Memory B cell (primary cell): ENCODE measurements around the gene SGO1.
"Not testable (repeated sequence)": the region's sequence is repeated elsewhere in the genome, so short reads cannot be mapped to it uniquely, and the experiment has no call there.

Source experiments
- ATAC-seq: fragments of 150-1000 bp; cut with Tn5 transposase; 2 replicates; pipeline ENCODE4 v1.10.0; 2021; ENCODE audit warnings: low read depth, mild to moderate bottlenecking, moderate library complexity
- DNase-seq, 2 donors: peaks; one replicate each; pipeline ENCODE4 v3.0.0; 2022; ENCODE audit warnings: low spot score in 2 of 2
- H3K27ac Mint-ChIP-seq: one replicate; pipeline ENCODE4 v1.8.0; 2022; ENCODE audit warnings: mild to moderate bottlenecking, moderate library complexity, mixed read lengths
- H3K27me3 Mint-ChIP-seq: one replicate; pipeline ENCODE4 v1.8.0; 2022; ENCODE audit warnings: mixed read lengths
- H3K36me3 Mint-ChIP-seq: one replicate; pipeline ENCODE4 v1.8.0; 2022; ENCODE audit warnings: mild to moderate bottlenecking, mixed read lengths
- H3K4me1 Mint-ChIP-seq: one replicate; pipeline ENCODE4 v1.8.0; 2022; ENCODE audit warnings: mixed read lengths
- H3K4me3 Mint-ChIP-seq: one replicate; pipeline ENCODE4 v1.8.0; 2022; ENCODE audit warnings: mild to moderate bottlenecking, moderate library complexity, mixed read lengths
- H3K9me3 Mint-ChIP-seq: one replicate; pipeline ENCODE4 v1.8.0; 2022; ENCODE audit warnings: mixed read lengths

SGO1 gene

DNA sequence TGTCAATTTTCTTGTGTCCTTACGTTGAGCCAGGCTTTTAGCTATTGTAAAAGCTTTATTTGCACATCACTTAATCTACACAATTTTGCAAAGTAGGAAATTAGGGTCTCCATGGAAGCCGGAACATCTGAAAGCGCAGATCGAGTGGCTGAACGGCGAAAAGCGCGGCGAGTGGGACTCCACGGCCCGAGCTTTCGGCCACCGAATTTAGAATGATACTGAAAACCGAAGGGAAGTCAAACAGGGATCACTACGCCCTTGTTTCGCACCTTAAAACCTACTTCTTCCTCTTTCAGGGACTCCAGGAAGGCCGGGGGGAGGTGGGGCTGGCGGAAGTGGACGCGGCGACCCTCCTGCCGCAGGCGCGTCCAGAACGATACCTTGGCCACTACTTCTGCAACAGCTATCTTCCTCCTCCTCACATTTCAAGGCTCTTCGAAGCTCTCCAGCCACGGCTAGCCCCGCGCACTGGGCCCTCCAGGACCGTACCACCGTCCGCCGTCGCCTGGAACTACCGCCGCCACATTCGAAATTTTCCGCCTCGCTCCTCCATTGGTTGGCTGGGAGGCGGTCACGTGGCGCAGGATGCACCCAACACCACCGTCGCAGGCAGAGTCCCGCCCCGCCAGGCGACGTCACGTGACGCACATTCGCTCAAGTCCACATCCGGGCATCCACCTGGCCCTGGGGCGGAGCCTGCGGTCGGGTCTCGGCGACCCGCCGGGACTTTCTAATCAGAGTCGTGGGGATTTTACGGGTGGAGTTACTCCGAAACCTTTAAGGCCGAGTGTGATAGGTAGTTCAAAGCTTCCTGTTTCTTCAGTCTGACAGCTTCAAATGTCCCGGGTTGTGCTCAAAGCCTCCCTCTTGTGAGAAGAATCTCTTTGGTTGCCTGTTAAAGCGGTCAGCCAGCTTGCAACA, at the start of gene SGO1:
SGO1 (minus strand) TSS at position 528 of the 921 bp plus-strand sequence. CDS start 2,179 bp downstream, outside the sequence.
- H3K36me3 Mint-ChIP-seq = no peaks in the 10 kb centered on the region
- peak; percentile 89 for ATAC-seq
- peaks cover 3% of the 10 kb centered on the region for H3K4me1 Mint-ChIP-seq
- no peaks in the 10 kb centered on the region for H3K27me3 Mint-ChIP-seq
- H3K9me3 Mint-ChIP-seq = no peaks in the 10 kb centered on the region
- DNase-seq = peak; percentile 98 to 99
- H3K4me3 Mint-ChIP-seq = no peak within 1 kb of the TSS
- H3K27ac Mint-ChIP-seq = no peak within 1 kb of the TSS

GRCh38 chr3:20235796-20236195, 49.8 kb upstream of the SGO1 start:
- no peak overlapping the region for H3K27ac Mint-ChIP-seq
- ATAC-seq = no peak
- peak overlapping the region; percentile 27 for H3K4me3 Mint-ChIP-seq
- H3K27me3 Mint-ChIP-seq = no peaks in the 10 kb centered on the region
- H3K9me3 Mint-ChIP-seq = no peaks in the 10 kb centered on the region
- no peak for DNase-seq
- no peaks in the 10 kb centered on the region for H3K4me1 Mint-ChIP-seq
- peaks cover 4% of the 10 kb centered on the region for H3K36me3 Mint-ChIP-seq

DNA sequence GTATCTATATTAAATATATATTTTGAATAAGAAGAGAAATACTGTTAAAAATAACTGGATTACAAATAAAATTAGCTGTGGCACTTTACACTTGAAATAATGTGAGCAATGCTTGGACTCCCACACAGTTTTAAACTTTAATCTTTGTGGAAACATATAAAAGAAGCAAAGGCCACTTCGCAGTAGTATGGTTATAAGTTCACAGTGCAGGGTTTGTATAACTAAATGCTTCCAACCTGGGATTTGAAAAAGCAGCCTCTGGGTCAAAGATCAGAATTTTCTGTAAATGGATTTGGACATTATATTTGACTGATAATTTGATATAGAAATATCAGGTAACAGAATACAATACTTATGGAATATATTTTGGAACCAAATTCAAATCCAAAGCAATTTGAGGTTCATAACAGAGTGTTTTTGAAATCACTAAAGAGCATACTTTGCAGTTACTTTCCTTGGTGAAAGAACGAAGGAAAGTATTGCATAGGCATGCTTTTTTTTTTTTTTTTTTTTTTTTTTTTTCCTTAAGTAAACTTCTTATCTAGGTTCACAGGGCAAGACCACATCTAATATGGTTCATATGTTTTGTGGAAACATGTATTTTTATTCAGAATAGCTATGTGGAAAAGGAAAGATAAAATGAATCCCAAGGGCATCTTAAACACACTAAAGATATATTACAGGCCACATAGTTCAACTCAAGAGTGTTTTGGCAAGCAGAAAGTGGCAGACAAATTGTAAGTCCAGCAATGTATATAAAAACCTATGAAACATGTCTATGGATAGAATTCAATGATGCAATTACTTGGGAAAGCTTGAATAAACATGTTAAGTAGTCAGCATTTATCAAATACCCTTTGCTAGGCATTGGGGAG, 47.1 kb upstream of the SGO1 start:
- DNase-seq = no peak
- H3K27ac Mint-ChIP-seq = no peak overlapping the region
- H3K27me3 Mint-ChIP-seq = no peaks in the 10 kb centered on the region
- no peak overlapping the region for H3K4me3 Mint-ChIP-seq
- H3K9me3 Mint-ChIP-seq = no peaks in the 10 kb centered on the region
- ATAC-seq = no peak
- peaks cover 4% of the 10 kb centered on the region for H3K36me3 Mint-ChIP-seq
- H3K4me1 Mint-ChIP-seq = no peaks in the 10 kb centered on the region

GRCh38 chr3:20230954-20231353, 44.9 kb upstream of the SGO1 start:
- Mint-ChIP-seq H3K27ac (no peak overlapping the region), H3K4me1 (no peaks in the 10 kb centered on the region), H3K9me3 (no peaks in the 10 kb centered on the region), H3K36me3 (peaks cover 1% of the 10 kb centered on the region), H3K4me3 (no peak overlapping the region), H3K27me3 (no peaks in the 10 kb centered on the region)
- ATAC-seq = no peak
- DNase-seq = no peak

DNA sequence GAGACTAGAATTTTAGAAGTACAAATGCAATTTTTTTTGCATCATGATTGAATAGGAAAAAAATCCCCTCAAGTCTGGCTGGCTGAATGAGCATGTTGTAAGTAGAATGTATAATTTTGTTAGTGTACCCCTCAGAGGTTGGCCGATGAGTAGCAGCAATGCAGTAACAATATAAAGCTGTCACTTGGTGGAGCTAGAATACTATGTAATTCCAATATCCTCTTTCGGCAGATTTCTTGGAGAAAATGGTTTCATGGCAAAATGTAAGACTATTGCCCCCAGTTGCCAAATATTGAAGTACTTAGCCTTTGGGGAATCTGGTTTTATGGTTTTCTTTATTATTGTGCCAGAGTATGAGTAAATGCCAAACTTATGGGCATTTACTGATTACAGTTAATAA, 39.8 kb upstream of the SGO1 start:
- H3K27me3 Mint-ChIP-seq = no peaks in the 10 kb centered on the region
- H3K4me3 Mint-ChIP-seq = no peak overlapping the region
- ATAC-seq (no peak), DNase-seq (no peak)
- no peaks in the 10 kb centered on the region for H3K9me3 Mint-ChIP-seq
- H3K27ac Mint-ChIP-seq = no peak overlapping the region
- peaks cover 3% of the 10 kb centered on the region for H3K36me3 Mint-ChIP-seq
- no peaks in the 10 kb centered on the region for H3K4me1 Mint-ChIP-seq

DNA sequence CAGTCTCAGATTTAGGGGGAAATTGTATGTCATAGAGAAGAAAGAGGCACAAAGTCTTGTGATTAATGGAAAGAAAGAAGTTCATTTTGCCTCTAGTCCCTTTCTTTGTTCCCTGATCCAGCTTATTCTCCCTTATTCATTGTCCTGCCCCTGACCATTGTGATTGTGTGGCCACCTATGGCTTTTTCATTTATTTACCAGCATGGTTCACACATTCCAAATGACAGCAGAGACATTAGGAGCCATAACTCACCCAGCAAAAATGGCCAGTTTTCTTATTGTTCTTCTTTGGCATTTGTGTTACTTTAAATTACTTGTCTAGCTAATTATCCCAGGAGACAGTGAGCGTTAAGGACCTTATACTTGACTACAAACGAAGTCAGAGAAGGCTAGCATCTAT, 36.3 kb upstream of the SGO1 start:
- H3K36me3 Mint-ChIP-seq = peaks cover 3% of the 10 kb centered on the region
- DNase-seq = no peak
- no peaks in the 10 kb centered on the region for H3K4me1 Mint-ChIP-seq
- H3K4me3 Mint-ChIP-seq = no peak overlapping the region
- no peaks in the 10 kb centered on the region for H3K27me3 Mint-ChIP-seq
- H3K9me3 Mint-ChIP-seq = no peaks in the 10 kb centered on the region
- ATAC-seq = no peak
- no peak overlapping the region for H3K27ac Mint-ChIP-seq

DNA sequence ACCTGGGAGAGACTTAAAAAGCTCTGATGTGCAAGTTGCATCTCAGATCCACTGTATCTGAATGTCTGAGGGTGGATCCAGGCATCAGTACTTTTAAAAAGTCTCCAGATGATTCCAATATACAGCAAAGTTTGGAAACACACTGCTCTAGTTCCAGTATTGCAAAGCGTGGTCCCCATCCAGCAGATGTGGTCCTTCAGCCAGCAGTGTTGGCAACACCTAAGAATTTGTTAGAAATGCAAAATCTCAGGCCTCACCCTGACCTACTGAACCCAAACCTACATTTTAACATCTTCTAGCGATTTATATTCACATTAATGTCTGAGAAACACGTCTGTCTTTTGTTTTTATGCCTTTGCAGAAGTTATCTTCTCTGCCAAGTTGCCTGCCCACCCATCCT, 32.2 kb upstream of the SGO1 start:
- H3K4me1 Mint-ChIP-seq = peaks cover 3% of the 10 kb centered on the region
- H3K27ac Mint-ChIP-seq = no peak overlapping the region
- H3K9me3 Mint-ChIP-seq = no peaks in the 10 kb centered on the region
- peaks cover 7% of the 10 kb centered on the region for H3K36me3 Mint-ChIP-seq
- DNase-seq = no peak
- no peak for ATAC-seq
- no peaks in the 10 kb centered on the region for H3K27me3 Mint-ChIP-seq
- H3K4me3 Mint-ChIP-seq = no peak overlapping the region

GRCh38 chr3:20215636-20216035, 29.6 kb upstream of the SGO1 start:
- H3K9me3 Mint-ChIP-seq = no peaks in the 10 kb centered on the region
- ATAC-seq (no peak), DNase-seq (no peak)
- peaks cover 3% of the 10 kb centered on the region for H3K4me1 Mint-ChIP-seq
- no peak overlapping the region for H3K27ac Mint-ChIP-seq
- no peak overlapping the region for H3K4me3 Mint-ChIP-seq
- H3K36me3 Mint-ChIP-seq = peaks cover 4% of the 10 kb centered on the region
- H3K27me3 Mint-ChIP-seq = no peaks in the 10 kb centered on the region

DNA sequence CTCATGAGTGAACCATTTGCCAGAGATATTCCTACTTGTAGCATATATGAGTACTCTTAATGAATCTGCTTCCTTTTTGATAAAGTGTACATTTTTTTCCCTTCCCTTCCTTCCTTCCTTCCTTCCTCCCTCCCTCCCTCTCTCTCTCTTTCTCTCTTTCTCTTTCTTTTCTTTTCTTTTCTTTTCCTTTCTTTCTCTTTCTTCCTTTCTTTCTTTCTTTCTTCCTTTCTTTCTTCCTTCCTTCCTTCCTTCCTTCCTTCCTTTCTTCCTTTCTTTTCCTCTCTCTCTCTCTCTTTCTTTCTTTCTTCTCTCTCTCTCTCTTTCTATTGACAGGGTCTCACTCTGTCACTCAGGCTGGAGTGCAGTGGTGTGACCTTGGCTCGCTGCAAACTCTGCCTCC, 27.5 kb upstream of the SGO1 start:
- H3K36me3 Mint-ChIP-seq, DNase-seq, H3K9me3 Mint-ChIP-seq, H3K27me3 Mint-ChIP-seq, H3K4me1 Mint-ChIP-seq, H3K27ac Mint-ChIP-seq, H3K4me3 Mint-ChIP-seq, ATAC-seq: not testable (repeated sequence)

DNA sequence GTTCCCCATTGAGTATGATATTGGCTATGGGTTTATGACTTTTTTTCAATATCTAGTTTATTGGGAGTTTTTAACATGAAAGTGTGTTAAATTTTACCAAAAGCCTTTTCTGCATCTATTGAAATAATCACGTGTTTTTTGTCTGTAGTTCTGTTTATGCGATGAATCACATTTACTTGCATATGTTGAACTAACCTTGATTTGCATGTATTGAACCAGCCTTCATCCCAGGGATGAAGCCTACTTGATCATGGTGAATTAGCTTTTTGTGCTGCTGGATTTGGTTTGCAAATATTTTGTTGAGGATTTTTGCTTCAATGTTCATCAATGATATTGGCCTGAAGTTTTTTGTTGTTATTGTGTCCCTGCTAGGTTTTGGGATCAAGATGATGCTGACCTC, 21.9 kb upstream of the SGO1 start:
- not testable (repeated sequence) for H3K4me3 Mint-ChIP-seq, H3K9me3 Mint-ChIP-seq, ATAC-seq

DNA sequence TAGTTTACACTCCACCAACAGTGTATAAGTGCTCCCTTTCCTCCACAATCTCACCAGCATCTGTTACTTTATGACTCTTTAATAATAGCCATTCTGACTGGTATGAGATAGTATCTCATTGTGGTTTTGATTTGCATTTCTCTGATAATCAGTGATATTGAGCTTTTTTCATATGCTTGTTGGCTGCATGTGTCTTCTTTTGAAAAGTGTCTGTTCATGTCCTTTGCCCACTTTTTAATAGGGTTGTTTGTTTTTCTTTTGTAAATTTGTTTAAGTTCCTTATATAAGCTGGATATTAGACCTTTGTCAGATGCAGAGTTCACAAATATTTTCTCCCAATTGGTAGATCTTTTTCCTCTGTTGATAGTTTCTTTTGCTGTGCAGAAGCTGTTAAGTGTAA, 19.9 kb upstream of the SGO1 start:
- not testable (repeated sequence) for H3K4me3 Mint-ChIP-seq, DNase-seq, H3K9me3 Mint-ChIP-seq, ATAC-seq, H3K27ac Mint-ChIP-seq, H3K4me1 Mint-ChIP-seq, H3K27me3 Mint-ChIP-seq
- H3K36me3 Mint-ChIP-seq = peaks cover 18% of the 10 kb centered on the region

More for the DNA sequence above, 21.9 kb upstream of the SGO1 start:
- DNase-seq, H3K27me3 Mint-ChIP-seq, H3K4me1 Mint-ChIP-seq, H3K27ac Mint-ChIP-seq: not testable (repeated sequence)
- peaks cover 18% of the 10 kb centered on the region for H3K36me3 Mint-ChIP-seq

DNA sequence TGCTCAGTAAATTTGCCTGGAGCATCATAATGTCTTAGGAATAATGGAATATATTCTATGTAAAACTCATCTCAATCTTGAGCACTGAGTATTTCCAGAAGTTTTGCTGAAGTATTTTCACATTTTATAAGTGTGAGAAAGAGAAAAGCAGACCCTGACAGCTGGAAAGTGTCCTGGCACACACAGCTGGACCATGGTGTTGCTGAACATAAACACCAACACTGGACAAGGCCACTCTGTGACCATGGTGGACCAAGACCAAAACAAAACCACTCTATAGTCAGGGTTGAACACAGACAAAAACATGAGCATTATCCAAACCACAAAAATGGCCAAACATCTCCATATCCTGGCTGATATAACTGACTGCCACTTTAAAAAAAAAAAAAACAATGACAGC, 15.1 kb upstream of the SGO1 start:
- H3K27ac Mint-ChIP-seq = no peak overlapping the region
- H3K4me1 Mint-ChIP-seq = no peaks in the 10 kb centered on the region

GRCh38 chr3:20197775-20198174, 11.8 kb upstream of the SGO1 start:
- ATAC-seq (no peak), DNase-seq (no peak)
- H3K27me3 Mint-ChIP-seq = no peaks in the 10 kb centered on the region
- H3K9me3 Mint-ChIP-seq = no peaks in the 10 kb centered on the region
- no peak overlapping the region for H3K4me3 Mint-ChIP-seq
- no peaks in the 10 kb centered on the region for H3K4me1 Mint-ChIP-seq
- no peak overlapping the region for H3K27ac Mint-ChIP-seq
- H3K36me3 Mint-ChIP-seq = peaks cover 5% of the 10 kb centered on the region

More for the DNA sequence above, 15.1 kb upstream of the SGO1 start:
- ATAC-seq = no peak
- H3K27me3 Mint-ChIP-seq = no peaks in the 10 kb centered on the region
- no peak overlapping the region for H3K4me3 Mint-ChIP-seq
- no peak for DNase-seq
- peaks cover 2% of the 10 kb centered on the region for H3K9me3 Mint-ChIP-seq
- peaks cover 11% of the 10 kb centered on the region for H3K36me3 Mint-ChIP-seq

DNA sequence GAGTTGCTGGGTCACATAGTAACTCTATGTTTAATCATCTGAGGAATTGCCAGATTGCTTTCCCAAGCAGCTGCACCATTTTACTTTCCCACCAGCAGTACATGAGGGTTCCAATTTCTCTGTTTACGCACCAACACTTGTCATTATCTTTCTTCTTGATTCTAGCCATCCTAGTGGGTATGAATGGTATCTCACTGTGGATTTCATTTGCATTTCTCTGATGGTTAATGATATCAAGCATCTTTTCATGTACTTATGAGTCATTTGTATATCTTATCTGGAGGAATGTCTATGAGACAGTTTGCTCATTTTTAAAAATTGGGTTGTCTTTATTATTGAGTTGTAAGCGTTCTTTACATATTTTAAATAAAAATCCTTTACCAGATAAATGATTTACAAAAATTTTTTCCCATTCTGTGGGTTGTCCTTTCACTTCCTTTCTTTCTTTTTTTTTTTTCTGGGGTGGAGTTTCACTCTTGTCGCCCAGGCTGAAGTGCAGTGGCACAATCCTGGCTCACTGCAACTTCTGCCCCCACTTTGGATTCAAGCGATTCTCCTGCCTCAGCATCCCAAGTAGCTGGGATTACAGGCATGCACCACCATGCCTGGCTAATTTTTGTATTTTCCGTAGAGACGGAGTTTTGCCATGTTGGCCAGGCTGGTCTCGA, 8.9 kb upstream of the SGO1 start:
- no peaks in the 10 kb centered on the region for H3K27me3 Mint-ChIP-seq
- H3K27ac Mint-ChIP-seq = no peak overlapping the region

More for the DNA sequence above, 8.9 kb upstream of the SGO1 start:
- peaks cover 5% of the 10 kb centered on the region for H3K36me3 Mint-ChIP-seq
- no peaks in the 10 kb centered on the region for H3K4me1 Mint-ChIP-seq
- DNase-seq (no peak), ATAC-seq (no peak)
- no peak overlapping the region for H3K4me3 Mint-ChIP-seq
- no peaks in the 10 kb centered on the region for H3K9me3 Mint-ChIP-seq
